Measurements from ENCODE around the gene SAMD13. TPM values are rescaled to one million over a fixed set of nuclear protein-coding genes. Genes with fewer than 3 reads are reported as not detected.

The SAMD13 gene
- total and polyA plus RNA-seq, 2 donors (not counting 3 experiments of a cell fraction or from before 2014, with no cell fraction given), result 1.2 to 4.8 TPM

GRCh38 chr1:84363019-84363418, 61.5 kb downstream of the SAMD13 start:
- H3K27ac ChIP-seq (ENCODE audit: insufficient read depth, low read depth, low read length), result no peak overlapping the region
- H2AFZ ChIP-seq (ENCODE audit: low read depth, low read length), result peak overlapping the region; percentile 57
- intact Hi-C loops (cut with micrococcal nuclease), result no loop called here
- no TSS peak for BruUV-seq (replicated peaks)
- no peaks in the 10 kb centered on the region for H3K79me2 ChIP-seq (ENCODE audit: control insufficient read depth, insufficient read depth, low read length)
- no peaks in the 10 kb centered on the region for H4K20me1 ChIP-seq (replicated peaks; ENCODE audit: control insufficient read depth, extremely low read depth, insufficient read depth, low read length)
- ChIA-PET POLR2A (interaction anchor here (0.7 kb wide), 1 partner anchor 61 kb away, joined by 3 read pairs; no protein-coding TSS in a partner anchor), CTCF (no interaction called here)
- H3K9me1 ChIP-seq (replicated peaks; ENCODE audit: control insufficient read depth, extremely low read depth, insufficient read depth, low read length), result no peaks in the 10 kb centered on the region
- no peak overlapping the region for H3K4me2 ChIP-seq (ENCODE audit: insufficient read depth, low read length)
- DNase-seq (ENCODE audit: low read depth, low spot score), result no peak
- FAIRE-seq, result no peak
- dilution Hi-C loops (cut with MboI; ENCODE audit: extremely low pct_ligation_motif_present, low sequenced_read_pairs), result no loop called here
- H3K36me3 ChIP-seq (ENCODE audit: control insufficient read depth in 2 of 2, extremely low read depth in 1 of 2, insufficient read depth in 2 of 2, low read length in 2 of 2), result no peaks in the 10 kb centered on the region
- no peak overlapping the region for H3K9ac ChIP-seq (replicated peaks; ENCODE audit: extremely low read depth, insufficient read depth, low read length)
- no peak for TF ChIP-seq MYC (IDR thresholded peaks at IDR 0.05; ENCODE audit: low read depth, low read length)
- no peak for TF ChIP-seq MAX (IDR thresholded peaks at IDR 0.05; ENCODE audit: insufficient read depth, insufficient read length)
- no peak for TF ChIP-seq POLR2A (IDR thresholded peaks at IDR 0.05; ENCODE audit: low read depth, low read length)
- TF ChIP-seq JUN (IDR thresholded peaks at IDR 0.05; ENCODE audit: borderline replicate concordance, insufficient read depth, insufficient read length, low read depth), result no peak
- TF ChIP-seq CTCF (IDR thresholded peaks at IDR 0.05; ENCODE audit: extremely low read depth in 1 of 2, insufficient read depth in 1 of 2, low read depth in 1 of 2, low read length in 2 of 2), result no peak
- TF ChIP-seq FOS (IDR thresholded peaks at IDR 0.05; ENCODE audit: borderline replicate concordance, insufficient read depth, low read length), result no peak
- no peak for TF ChIP-seq GATA2 (IDR thresholded peaks at IDR 0.05; ENCODE audit: insufficient read depth, insufficient read length, low read depth, low read length)
- TF ChIP-seq EZH2 (IDR thresholded peaks at IDR 0.05; ENCODE audit: borderline replicate concordance, low read depth, low read length, severe bottlenecking), result no peak
- no peak for TF ChIP-seq POLR2AphosphoS5 (IDR thresholded peaks at IDR 0.05; ENCODE audit: insufficient read depth, low read depth, low read length)
- peaks cover 28% of the 10 kb centered on the region for H3K4me1 ChIP-seq (ENCODE audit: control insufficient read depth, extremely low read depth, insufficient read depth, low read length)
- H3K9me3 ChIP-seq (replicated peaks; ENCODE audit: control insufficient read depth, insufficient read depth, low read length), result no peaks in the 10 kb centered on the region
- H3K4me3 ChIP-seq (replicated peaks in 1 of 3; ENCODE audit: insufficient read depth in 1 of 3, low read depth in 1 of 3, low read length in 3 of 3), result no peak overlapping the region
- no peaks in the 10 kb centered on the region for H3K27me3 ChIP-seq (ENCODE audit: control insufficient read depth in 2 of 2, insufficient read depth in 2 of 2, low read length in 2 of 2)

Measured in endothelial cell of umbilical vein (primary cell).